Endothelial cell of umbilical vein (primary cell): ENCODE measurements around the gene NFKBIA.

ENCODE experiments used
- CTCF ChIP-seq, 2 donors: IDR thresholded peaks; 1 replicate in 1 of 2; 2 replicates in 1 of 2; pipeline ENCODE4 v1.5.1; 2011; ENCODE audit warnings: low read length in 2 of 2, mild to moderate bottlenecking in 2 of 2, moderate library complexity in 2 of 2, control low read depth in 1 of 2, inconsistent platforms in 1 of 2, low read depth in 1 of 2; ENCODE audit not compliant: insufficient read depth in 1 of 2; ENCODE audit errors: extremely low read depth in 1 of 2
- EZH2 ChIP-seq: IDR thresholded peaks from 2 replicates; pipeline ENCODE4 v1.6.1; 2012; ENCODE audit warnings: borderline replicate concordance, low read depth, mild to moderate bottlenecking, moderate library complexity, low read length, inconsistent platforms; ENCODE audit not compliant: severe bottlenecking
- FOS ChIP-seq: IDR thresholded peaks from 2 replicates; pipeline ENCODE4 v1.6.1; 2011; ENCODE audit warnings: mild to moderate bottlenecking, low read length, moderate library complexity, borderline replicate concordance; ENCODE audit not compliant: insufficient read depth
- JUN ChIP-seq: IDR thresholded peaks from 2 replicates; pipeline ENCODE4 v1.6.1; 2011; ENCODE audit warnings: borderline replicate concordance, low read depth; ENCODE audit not compliant: insufficient read length, insufficient read depth
- MAX ChIP-seq: IDR thresholded peaks from 2 replicates; pipeline ENCODE4 v1.6.1; 2011; ENCODE audit not compliant: insufficient read depth, insufficient read length
- MYC ChIP-seq: IDR thresholded peaks from one replicate; pipeline ENCODE4 v1.6.1; 2011; ENCODE audit warnings: mild to moderate bottlenecking, low read depth, low read length
- POLR2A ChIP-seq: IDR thresholded peaks from 2 replicates; pipeline ENCODE4 v1.6.1; 2012; ENCODE audit warnings: low read depth, mild to moderate bottlenecking, control low read depth, low read length
- POLR2AphosphoS5 ChIP-seq: IDR thresholded peaks from 2 replicates; pipeline ENCODE4 v1.6.1; 2012; ENCODE audit warnings: low read depth, mild to moderate bottlenecking, control low read depth, low read length, moderate library complexity; ENCODE audit not compliant: insufficient read depth

DNA sequence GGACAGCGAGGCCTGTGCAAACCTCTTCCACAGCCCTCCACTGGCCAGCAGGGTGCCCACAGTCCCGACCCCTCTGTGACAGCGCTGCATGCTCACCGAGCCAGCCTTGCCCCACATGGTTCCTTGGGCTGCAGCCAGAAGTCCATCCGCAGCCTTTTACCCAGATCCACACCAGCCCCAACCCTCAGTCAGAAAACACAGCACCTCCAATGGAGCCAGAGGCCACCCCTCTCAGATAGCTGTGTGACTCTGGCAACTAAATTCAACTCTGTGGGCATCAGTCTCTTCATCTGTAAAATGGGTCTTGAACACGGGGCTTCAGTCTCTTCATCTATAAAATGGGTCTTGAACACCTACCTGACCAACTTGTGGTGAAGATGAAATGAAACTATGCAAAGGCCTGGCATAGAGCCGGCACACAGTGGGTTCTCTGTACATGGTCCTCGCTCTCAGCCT, 38.0 kb downstream of the NFKBIA start:
- TF ChIP-seq POLR2AphosphoS5 (no peak), POLR2A (no peak), CTCF (IDR thresholded peaks at IDR 0.05; ENCODE audit: extremely low read depth in 1 of 2, insufficient read depth in 1 of 2, low read depth in 1 of 2, low read length in 2 of 2) (no peak), EZH2 (no peak), JUN (no peak), MYC (no peak), MAX (no peak), FOS (no peak)
